NCI-H82 treated with DMSO at 0.1 percent for 48 hours (cell line): ENCODE results near the gene EIPR1.

Experiments
- DNase-seq: peaks from one replicate; lab custom pipeline; 2025; ENCODE audit not compliant: unreplicated experiment; lab: John Stamatoyannopoulos, UW

The EIPR1 gene

GRCh38 chr2:3168230-3168891 is 209.3 kb downstream of the EIPR1 start:
- no peak for DNase-seq

DNA sequence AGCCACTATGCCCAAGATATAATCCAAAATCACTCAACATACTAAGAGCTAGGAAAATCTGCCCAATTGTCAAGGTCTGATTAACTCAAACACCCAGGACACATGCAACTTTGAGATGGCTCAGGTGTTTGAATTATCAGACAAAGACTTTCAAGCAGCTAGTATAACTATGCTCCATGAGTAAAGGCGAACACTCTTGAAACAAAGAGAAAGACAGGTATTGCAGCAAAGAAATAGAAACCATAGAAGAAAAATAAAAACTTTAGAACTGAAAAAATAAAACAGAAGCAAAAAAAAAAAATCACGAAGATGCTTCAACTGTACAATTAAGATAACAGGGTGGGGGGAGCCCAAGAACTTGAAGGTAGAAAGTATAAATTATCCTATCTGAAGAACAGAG is 214.2 kb downstream of the EIPR1 start:
- DNase-seq, result no peak

DNA sequence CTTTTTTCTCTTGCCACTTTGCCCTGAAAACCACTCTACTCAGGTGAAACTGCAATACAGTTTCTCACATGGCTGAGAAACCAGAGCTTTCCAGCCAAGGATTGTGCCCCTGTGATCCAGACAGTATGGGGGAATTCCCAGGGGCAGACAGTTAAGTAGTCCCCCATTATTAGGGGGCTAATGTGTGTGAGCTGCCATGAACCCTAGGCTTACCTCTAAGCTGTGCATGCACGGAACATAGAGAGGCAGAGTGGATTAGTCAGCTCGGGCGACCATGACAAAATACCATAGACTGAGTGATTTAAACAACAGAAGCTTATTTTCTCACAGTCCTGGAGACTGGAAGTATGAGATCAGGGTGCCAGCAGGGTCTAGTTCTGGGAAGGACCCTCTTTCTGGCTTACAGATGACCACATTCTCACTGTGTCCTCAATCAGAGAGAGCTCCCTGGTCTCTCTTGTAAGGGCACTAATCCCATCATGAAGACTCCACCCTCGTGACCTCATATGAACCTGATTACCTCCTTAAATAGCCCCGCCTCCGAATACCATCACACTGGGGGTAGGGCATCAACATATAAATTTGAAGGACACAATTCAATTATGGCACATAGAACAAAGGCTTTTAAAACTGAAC is 215.1 kb downstream of the EIPR1 start:
- DNase-seq, result no peak

DNA sequence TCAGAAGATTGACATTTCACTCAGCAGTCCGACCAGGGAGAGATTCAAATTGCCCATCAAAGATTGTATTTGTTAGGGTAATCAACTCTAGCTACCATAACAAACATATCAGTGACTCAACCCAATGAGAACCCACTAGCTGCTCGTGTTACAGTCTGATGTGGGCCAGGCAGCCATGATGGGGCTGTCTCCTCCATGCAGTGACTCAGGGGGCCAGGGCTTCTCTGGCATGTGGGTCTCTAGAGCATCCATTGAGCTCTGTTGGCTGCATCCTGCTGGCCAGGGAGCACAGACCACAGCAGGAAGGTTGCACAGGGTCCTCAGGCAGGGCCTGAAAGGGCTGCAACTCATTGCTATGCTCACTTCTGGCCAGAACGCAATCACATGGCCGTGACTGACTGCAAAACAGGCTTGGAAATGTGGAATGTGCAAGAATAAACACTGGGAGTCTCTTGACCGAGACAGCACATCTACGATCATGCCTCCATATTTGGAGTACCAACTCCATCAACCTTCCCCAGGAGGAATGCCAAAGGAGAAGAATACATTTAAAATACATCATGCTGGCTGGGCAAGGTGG is 216.8 kb downstream of the EIPR1 start:
- DNase-seq, result no peak

DNA sequence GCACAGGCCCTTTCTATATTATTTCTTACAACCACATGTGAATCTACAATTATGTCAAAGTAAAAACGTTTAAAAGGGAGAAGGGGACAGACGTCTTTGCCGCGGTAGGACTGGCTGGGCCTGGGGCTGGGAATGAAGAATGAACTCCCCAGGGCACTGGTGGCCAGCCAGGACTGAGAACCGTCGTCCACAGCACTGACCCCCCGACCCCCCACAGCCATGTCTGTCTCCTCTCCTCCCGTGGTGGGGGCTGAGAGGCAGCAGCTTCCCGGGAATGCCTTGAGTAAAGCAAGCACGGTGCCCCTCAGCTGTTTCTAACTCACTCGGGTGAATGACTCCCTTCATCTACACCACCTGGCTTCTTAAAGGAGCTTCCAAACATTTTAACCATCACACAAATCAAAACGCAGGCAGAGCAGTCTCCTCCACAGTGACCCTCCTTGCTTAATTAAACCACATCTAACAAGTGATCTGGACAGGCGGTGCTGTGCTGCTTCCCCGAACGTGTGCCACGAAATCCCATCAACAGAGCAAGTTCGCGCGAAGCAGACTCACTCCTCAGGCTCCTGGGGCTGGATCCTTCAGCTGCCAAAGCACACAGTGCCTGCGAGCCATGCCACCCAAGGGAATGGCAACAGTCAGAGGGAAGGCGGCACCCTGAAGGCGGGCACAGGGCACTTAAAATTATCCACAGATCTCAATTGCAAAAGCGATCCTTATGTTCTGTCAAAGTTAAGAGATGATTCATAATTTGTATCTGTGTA is 217.7 kb downstream of the EIPR1 start:
- DNase-seq, result no peak

DNA sequence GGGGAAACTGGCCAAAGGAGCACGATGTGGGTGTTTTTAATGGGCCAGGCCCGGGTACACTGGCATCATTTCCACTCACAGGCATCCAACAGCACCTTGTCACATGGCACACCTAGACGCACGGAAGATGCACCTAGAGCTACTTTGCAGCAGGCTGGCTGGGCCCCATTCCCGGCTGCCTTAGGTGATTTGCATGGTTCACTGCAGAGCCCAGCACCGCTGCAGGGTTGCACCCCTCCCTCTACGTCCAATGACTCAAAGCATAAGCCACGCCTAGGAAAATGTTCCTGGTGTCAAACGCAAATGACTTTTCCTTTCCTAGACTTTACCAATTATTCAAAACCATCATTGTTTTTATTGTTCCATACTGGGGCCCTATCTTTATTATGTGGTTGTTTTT is 222.9 kb downstream of the EIPR1 start:
- no peak for DNase-seq

DNA sequence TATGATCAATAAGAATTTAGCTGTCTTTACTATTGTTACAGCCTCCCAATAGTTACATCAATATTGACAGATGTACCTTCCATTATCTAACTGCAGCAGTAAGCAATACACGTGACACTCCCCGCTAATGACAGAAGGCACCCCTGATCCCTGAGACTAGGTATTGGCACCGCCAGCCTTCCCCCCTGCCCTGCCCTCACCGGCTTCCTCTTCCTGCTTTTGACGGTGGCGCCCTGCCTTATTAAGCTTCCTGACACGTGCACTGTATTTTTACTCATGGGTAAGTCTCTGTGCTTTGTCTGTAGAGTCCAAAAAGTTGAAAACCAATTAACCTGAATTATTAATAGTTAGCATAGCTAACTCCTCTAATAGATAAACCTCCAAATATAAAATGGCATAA is 223.5 kb downstream of the EIPR1 start:
- DNase-seq, result no peak

GRCh38 chr2:3151153-3151918 is 226.3 kb downstream of the EIPR1 start:
- DNase-seq, result no peak

- DNase-seq, result no peak
These were observed 228.0 kb downstream of the EIPR1 start for GRCh38 chr2:3149441-3150217.

DNA sequence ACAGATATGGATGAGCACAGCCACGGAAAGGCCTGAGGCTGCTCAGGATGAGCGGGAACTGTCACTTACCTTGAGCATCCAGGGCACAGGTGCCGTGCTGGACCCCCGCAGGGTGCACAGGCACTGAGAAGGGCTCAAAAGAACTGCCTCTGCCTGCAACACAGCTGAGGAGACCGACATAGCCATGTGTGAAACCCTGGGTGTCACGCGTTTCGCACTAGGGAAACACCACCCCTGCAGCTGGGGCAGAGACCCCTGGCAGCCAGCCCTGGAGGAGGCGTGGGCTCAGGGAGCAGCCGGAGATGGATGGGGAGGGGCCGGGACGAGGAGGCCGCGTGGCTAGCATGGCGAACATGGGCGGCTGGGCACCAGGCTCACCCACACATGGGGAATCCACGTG is 228.9 kb downstream of the EIPR1 start:
- no peak for DNase-seq

GRCh38 chr2:3147651-3148530 is 229.7 kb downstream of the EIPR1 start:
- no peak for DNase-seq

DNA sequence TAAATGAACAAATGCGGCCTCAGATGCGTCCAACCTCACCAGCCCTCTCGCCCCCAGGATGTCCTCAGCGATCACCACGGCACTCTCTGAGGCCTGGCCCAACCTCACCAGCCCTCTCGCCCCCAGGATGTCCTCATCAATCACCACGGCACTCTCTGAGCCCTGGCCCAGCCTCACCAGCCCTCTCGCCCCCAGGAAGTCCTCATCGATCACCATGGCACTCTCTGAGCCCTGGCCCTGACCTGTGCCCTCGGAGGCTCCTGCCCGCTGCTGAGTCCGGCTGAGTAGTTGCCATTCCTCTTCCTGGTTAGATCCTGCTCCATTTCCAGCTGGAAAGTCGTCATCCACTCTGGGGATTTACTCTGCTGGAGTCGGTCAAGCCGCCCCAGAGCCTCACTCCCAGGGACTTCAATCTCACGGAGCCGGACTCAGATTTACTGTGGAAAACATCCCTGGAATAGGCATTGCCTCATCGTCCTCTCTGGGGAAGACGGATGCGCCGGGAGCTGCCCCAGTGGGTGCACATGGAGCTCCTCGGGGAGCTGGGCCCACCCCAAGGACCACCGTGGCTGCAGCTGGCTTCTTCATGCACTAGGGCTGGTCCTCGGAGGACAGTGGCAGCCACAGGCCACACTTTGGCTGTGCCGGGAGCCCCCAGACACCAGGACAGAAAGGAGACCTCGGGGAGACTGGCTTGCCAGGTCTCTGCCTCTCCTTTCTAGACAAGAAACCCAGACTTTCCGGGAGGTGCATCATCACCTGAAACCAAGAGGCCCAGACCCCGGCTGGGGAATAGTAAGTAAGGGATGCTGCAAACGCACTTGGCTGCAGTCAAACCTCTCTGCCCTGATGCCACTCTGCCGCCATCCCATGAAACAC is 230.6 kb downstream of the EIPR1 start:
- no peak for DNase-seq

DNA sequence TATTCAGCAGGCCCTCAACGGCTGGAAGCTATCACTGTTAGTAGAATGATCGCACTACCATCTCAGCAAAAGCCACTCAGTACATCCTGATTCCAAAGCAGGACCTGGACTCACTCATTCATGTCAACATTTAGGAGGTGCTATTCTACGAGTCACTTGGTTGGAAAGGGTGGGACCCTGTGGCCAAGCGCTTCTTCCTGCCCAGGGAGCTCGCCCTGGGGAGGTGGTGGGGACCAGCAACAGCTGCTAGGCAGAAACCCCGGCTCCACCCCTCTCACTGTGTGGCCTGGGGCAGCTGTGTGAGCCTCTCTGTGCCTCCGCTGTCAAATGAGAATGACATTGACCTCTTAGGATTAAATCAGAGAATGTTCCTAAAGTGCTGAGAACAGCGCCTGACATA is 231.4 kb downstream of the EIPR1 start:
- DNase-seq, result no peak

GRCh38 chr2:3145471-3146021 is 232.1 kb downstream of the EIPR1 start:
- no peak for DNase-seq

GRCh38 chr2:3144856-3145255 is 232.8 kb downstream of the EIPR1 start:
- DNase-seq, result no peak

DNA sequence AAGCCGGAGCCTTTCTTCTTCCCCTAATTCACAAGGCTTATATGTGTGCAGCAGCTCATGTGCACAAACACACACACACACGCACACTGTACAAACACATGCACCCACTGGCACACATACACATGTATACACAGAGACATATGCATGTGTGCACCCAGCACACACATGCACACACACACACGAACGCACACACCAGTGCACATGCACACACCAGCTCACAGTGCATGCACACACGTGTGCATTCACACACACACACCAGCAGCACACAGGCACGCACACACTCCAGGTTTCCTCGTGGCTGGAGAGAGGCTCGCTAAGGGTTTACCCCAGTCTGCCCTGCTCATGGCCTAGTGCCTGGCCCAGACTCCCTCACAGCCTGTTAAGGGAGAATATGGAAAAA is 234.0 kb downstream of the EIPR1 start:
- DNase-seq, result no peak

GRCh38 chr2:3142961-3143571 is 234.6 kb downstream of the EIPR1 start:
- no peak for DNase-seq

DNA sequence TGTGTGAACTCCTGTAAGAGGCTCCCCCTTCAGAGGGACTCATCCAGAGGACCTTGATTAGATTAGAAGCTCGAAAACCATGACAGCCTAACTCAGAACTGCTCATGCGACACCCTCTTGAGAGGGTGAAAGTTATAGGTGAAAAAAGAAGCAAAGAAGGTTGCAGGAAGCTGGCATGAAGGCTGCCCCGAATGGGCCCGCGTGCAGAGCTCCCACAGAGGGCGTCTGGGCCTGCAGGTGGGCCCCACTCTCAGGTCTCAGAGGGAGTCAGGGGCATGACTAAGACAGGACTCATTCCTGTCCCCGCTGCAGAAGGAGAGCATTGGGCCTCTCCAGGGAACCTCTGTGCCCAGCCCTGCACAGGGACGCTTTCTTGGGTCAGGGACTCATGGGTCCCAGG is 235.4 kb downstream of the EIPR1 start:
- DNase-seq, result no peak
